NCI-H1417 treated with DMSO at 0.1 percent for 48 hours (cell line): Measurements from ENCODE around the gene EML6.

Experiments used
- DNase-seq: peaks from one replicate; lab custom pipeline; 2025; lab: John Stamatoyannopoulos, UW

The EML6 gene

DNA sequence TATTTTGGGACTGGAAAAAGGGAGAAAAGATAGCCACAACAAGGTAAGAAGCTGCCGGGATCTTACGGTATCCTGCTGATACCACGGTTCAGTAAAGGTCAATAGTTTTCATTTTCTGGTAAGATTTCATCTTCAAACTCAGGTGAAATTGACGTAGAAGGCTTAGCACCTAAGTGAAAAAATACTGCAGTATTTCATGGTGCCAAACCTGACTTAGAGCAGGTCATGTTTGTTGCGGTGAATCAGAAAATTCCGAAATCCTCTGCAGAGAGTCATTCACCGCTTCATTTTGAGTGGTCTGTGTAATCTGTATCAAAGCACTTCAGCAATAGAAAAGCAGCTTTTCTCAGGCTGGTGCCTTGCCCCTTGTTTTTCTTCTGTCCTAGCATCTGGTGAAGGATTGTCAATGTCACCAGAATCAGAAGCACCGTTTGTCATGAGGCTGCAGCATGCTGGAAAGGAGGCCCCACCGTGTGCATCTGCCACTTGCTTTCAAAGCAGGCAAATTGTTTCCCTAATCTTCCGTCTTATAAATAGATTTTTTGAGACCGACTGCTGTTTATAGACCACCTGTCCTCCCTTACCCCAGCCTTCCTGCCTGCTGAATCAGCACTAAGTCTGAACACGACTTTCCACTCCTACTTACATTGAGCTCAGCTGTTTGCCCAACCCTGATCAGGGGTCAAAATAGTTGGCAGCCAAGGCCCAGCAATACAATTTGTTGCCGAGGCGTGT is 156.3 kb downstream of the EML6 start:
- no peak for DNase-seq

DNA sequence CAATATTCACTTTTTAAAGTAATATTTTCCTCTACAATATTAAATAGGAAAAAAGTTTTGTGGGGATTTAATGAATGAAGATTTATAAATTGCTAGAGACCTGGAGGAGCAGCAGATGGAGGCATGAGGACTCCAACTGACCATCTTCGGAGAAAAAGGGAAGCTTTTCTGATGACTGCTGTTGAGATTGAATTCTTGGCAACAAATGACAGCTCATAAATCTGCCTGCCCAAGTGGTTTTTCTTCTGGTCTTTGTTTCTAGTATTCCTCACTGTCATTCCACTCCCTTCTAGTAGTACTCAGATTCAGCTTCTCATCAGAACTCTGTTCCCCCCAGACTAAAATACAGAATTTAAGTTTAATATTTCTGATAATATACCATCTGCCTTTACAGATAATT is 157.0 kb downstream of the EML6 start:
- DNase-seq: no peak

DNA sequence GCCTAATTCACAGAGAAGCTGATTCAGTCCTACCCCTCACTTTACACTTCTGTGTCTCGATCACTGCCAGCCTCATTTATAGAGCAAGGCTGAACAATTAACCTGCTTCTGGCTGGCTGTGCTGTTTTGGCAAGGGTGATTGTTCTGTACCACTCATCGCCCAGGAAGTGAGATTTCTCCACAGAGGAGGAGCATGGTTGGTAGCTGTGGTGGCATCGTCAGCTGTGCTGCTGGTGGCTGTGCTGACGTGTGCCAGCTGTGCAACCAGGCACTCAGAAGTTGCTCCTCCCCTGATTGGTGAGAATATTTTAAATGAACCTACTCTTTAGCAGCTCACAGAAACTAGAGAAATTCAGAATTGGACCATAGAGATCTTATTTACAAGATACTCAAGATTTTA is 158.3 kb downstream of the EML6 start:
- no peak for DNase-seq

DNA sequence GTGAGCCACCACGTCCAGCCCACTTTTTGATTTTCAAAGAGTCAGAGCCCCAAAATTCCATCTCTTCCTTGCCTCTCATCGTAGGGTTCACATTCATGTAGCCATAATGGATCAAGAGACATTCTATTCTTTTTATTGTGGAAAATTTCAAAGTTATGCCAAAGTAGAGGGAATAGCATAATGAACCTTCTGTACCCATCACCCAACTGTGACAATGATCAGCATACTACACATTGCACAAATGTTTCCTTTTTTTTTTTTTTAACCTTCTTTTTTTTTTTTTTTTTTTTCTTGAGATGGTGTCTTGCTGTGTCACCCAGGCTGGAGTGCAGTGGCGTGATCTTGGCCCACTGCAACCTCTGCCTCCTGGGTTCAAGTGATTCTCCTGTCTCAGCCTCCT is 162.4 kb downstream of the EML6 start:
- no peak for DNase-seq

DNA sequence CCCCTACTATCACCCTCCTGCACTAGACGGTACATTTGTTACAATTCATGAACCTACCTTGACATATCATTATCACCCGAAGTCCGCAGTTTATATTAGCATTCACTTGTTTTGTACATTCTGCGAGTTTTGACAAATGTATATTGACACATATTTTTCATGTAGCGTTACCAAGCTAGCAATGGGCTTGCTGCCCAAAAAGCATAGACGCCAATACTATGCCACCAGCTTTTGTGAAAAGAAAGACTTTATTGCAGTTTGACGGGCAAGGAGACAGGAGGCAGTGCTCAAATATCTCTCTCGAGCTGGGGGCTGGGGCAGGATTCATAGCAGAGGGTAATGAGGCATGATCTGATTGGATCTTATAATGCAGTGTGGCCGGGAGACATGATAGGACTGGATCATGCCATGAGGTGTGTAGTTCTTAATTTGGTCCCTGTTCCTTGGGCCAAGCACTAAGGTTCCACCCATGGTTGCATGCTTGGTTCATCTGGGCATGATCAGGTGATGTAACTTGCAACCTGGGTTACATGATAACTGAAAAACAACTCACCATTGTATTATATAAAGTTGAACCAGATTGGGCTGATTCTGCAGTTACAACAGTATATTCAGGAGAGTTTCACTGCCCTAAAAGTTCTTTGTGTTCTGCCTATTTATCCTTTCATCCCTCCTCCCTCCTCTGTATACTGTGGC is 164.5 kb downstream of the EML6 start:
- no peak for DNase-seq

DNA sequence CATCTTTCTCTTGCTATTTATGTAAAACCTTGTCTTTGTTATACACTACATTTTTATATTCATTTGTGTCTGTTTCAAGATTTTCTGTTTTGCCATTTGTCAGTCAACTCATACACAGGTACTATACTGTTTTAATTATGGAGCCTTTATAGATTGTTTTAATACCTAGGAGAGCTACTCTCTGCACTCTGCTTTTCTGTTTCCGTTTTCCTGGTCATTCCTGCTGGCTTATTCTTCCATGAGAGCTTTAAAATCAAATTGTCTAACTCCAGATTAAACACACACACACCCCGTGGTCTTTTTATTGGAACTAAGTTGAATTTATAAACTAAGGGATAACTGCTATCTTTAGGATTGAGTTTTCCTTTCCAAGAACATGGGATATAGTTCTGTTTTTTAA is 165.6 kb downstream of the EML6 start:
- no peak for DNase-seq

DNA sequence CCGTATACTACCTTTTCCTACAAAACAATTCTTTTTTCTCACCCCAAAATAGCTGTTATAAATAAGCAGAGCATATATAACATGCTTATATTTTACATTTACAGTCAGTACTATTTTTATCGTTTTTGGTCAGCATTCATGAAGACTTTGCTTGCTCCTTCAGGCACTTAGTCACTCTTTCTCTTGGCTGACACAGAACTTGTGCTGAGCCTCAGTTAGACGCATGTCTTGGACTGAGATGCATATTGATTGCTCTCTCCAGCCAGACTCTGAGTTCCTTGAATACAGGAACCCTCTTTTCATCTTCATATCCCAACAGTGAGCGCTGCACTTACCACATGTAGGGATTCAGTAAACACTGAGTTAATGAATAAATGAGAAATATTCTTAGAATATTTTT is 168.4 kb downstream of the EML6 start:
- DNase-seq: no peak

DNA sequence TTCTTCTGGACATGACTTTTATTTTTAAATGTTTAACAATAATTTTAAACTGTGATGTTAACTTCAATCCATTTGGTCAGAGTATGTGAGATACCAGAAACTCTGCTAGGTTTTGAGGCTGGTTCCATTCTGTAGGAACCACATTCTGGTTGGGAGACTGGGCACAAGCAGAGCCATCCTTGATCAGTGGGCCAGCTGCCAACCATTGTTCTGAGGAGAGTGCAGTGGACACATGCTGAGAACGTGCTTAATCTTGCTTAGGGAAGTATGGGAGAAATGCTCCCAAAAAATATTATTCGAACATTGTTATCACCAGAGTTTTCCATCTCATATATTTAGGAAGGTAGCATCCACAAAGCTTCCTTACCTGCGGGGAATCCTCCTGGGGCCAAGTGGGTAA is 171.0 kb downstream of the EML6 start:
- DNase-seq: no peak

DNA sequence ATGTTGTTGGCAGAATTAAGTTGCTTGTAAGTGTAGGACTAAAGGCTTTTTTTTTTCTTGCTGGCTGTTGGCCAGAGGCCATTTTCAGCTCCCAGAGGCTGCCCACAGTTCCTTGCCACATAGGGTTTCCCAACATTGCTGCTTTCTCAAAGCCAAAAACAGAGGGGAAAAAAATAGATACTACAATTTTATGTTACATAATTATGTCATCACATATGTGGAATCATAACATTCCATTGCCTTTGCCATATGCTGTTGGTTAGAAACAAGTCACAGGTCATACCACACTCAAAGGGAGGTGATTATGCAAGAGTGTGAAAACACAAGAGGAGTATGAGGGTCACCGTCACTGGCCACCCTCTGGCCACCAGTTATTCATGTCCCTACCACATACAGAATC is 172.3 kb downstream of the EML6 start:
- DNase-seq: no peak

DNA sequence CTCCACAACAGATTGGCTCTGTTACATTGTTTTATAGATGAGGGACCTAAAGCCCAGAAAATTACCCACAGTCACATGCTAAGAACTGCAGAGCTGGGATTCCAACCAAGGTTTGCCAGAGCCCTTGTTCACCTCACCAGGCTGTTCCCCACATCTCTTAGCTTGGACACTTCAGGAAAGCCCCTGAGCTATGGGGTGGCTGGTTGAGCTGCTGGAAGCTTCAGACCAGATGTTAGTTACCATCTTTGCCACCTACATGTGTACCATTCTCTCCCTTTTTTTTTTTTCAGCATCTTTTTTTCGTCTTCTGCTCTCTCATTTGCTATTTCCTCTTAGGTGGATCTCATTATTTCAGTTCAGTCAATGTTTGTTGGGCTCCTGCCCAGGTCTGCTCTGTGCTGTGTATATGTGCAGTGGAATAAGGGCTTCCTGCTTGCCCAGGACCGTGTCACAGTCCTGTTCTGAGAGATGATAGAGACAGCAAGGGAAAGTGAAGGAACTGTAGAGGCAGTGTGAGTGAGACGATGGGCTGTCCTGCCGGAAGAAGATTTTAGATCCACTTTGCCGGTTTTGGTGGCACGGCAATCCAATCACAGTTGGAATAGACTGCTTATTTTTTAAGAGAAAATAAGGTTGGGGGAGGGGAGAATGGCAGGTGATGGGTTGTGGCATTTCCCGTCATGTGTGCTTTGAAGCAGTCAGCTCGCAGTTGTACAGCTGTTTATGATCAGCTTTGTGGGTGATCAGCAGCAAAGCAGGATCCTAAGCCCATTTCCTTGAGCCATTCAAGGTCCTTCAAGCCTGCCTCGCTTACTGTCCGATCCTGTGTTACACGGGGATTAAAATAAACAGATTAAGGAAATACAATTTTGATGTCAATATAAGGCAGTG is 174.2 kb downstream of the EML6 start:
- DNase-seq: no peak

DNA sequence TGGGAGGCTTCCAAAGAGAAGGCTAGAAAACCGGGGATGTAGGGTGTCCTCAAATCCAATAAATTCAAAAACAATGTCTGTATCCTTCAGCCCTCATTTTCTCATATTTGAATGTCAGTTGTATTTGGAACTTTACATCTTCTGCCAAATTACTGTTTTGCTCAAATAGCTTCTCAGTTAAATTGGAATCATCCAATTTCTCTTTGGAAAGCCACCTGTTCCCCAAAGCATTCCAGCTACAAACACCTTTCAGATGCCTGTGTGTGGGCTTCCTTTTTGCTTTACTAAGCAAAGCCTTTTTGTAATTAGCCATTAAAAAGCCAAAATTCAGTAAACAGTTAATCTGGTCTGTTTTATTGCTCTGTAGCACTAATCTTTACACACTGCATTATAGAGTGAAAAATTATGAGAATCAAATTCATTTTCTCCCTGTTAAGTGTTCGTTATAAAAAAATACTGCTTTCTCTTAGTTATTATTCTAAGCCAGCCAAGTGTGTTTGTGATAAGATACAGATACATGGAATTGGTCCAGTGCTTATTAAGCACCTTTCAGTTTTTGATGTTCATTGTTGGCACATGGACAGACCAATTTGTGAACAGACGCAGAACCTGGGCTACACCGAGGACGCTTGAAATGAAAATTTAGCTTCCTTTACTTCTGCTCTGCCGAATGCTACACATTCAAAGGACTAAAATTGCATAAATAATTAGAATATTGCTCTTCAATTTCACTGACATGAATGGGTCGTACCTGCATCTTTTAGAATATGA is 175.2 kb downstream of the EML6 start:
- no peak for DNase-seq

DNA sequence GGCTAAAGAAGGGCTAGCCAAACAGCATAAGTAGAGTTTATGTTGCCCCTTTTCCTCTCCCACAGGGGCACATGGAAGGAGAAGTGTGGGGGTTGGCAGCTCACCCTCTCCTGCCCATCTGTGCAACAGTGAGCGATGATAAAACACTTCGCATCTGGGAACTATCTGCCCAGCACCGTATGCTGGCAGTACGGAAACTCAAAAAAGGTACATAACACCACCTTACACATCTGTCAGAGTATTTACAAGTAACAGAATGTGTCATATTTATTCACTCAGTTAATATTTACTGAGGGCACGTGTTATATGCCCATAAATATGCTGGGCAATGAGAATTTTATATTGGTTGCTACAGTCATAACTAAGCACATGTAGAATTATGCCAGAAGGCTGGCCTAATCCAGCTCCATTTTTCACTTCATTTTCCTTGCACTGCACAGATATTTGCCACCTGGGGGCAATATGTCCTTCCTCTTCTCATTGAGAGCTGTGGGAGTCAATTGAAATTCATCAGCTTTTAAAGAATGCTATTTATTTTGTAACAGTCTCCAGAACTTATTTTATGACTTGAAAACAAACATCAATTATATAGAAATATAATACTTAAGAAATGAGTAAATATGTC is 176.2 kb downstream of the EML6 start:
- no peak for DNase-seq

DNA sequence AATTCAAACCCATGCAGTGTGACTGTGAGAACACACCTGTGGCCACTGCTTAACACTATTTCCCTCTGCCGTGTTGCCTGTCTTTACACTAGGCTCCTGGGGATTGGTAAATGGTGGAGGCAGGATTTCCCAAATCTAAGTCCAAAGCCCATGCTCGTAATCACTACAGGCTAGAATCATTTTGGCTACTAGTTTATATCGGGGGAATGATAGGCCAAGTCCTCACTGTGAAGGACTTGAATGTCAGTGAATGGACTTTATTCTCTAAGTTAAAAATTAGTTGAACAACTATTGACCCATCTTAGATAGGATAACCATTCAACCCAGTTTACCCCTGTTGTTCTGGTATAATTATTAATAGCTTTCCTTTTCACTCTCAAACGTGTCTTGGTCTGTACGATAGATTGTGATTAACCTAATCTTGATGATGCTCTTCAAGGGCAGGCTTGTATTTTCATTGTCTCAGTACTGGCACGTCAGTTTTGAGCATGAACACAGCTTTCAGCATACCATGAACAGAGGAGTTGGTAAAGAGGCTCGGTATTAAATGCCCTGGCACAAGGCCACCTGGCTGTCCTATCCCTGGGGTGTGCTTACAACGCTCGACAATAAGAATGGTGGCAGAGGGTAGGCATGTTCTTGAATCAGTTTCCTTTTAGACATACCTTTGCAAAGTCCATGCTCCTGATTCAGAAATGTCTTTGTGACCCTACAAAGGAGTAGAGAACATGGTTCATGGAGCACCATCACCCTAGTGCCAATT is 177.9 kb downstream of the EML6 start:
- no peak for DNase-seq

DNA sequence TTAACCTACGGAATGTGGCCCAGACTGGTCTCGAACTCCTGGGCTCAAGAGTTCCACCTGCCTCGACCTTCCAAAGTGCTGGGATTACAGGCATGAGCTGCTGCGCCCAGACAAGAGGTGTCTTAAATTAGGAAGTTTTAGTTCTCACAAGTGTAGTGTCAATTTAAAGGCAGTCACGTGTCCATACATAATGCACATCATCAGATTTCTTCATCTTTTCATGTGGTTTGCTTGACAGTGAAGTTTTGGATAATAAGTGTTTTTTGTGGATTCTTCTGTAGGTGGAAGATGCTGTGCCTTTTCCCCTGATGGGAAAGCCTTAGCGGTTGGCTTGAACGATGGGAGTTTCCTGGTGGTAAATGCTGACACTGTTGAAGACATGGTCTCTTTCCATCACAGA is 179.3 kb downstream of the EML6 start:
- DNase-seq: no peak

DNA sequence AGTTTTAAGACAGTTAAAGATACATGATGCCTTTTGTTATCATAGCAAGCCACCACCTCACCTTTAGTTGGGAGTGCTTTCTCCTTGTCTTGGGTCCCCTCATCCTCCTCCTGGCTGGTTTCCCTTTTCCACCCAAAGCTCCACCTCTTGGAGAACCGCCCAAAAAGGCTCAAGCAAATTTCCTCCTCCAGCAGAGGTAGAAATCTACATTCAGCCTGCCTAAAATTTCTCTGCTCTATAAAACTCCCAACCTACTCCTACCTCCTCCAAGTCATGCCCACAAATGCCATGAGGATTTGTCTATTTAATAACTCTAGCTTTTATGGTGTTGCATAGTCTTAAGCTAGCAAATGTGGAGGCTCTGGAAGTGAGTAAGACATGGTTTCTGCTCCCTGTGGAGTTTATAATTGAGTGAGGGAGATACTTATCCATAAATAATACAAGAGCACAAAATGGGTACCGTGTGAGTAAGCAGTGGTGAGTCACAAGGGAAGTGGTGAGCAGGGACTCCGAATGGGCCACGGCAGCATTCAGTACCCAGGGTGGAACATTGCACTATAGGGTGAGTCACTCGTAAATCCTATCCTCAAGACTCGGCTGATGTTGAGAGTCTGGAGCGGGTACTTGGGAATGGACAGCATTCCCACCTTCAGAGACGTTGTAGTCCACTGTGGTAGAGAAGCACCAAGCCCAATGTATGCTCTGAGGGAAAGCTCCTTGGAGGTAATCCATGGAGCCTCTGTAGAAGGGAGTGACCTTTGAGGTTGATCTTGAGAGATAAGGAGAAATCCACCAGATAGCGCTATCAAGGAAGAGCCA is 180.5 kb downstream of the EML6 start:
- DNase-seq: no peak

DNA sequence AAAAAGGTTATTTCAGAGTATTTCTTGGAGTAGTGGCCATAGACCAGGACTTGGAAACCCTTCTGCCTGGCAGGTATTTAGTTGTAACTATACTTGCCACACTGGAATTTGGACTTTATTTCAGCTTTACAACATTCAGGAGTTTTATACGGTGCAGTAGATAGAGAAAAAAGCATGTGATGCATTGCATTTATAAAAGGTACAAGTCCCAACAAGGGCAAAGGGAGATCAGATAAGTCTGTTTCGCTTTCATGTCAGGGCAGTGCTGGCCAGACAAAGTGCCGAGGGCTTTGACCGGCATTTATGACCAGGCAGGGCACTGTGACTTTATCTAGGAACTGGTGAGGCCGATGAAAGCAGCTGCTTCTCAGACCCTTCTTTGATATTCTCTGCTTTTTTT is 181.4 kb downstream of the EML6 start:
- DNase-seq: no peak

DNA sequence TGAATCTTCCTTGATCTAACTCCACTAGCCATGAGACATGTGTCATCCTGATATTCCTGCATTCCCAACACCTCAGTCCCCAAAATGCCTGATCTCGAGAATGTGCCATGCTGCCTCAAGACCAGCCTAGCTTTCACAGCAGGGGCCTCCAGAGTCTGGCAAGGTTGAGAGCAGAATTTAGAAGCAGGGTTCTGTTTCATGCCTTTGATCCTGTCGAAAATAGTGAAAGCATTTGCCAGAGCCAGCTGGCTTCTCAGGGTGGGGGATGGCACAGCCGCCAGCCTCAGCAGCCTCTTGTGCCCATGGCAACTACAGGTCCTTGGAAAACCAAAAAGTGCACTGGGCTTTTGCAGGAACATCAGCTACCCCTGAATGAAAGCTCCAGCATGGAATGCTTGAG is 183.3 kb downstream of the EML6 start:
- no peak for DNase-seq

DNA sequence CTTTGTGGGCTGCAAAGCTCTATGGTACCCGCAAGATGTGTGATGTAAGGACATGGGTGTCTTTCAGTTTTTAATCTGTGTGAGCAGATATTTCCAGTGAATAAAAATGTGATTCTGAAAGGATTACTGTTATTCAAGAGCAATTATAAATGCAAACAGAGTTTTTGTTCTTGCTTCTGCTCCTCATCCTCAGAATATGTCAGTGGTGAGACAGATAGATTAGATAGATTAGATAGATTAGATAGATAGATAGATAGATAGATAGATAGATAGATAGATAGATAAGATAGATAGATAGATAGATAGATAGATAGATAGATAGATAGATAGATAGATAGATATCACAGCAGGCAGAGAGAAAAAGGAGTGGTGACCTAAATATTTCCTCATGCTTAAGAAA is 184.2 kb downstream of the EML6 start:
- no peak for DNase-seq

DNA sequence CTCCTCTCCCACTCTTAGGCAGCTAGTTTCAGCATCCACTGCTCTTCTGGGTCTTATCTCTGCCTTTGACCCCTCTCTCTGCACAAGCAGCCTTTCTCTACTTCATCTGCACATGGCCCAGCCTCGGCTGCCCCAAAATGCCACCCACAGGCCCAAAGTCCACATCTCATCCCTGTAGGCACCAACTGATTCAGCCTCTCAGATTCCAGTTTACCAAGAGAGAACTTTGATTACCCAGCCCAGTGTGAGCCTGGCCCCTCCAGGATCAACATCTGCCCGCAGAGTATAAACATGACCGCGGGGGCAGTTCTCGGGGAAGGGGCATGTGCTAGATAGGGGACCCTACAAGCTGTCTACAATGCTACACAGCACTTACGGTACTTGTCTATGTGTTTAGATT is 185.1 kb downstream of the EML6 start:
- no peak for DNase-seq

DNA sequence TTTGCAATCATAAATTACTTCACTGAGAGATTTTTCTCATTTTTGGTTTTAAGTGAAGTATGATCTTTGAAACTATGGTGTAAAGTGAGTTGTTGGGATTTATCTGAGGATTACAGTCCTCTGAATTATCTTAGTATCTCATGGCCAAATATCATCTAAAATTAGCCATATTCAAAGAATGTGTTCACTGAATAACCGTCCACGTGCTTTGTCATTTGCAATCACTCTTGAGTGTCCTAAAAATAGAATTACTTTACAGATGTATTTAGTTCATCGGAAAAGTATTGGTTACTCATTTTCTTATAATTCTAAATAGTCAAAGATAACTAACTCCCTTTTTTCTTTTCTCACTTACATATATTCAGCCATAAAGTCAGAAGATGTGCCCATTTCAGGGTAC is 185.5 kb downstream of the EML6 start:
- no peak for DNase-seq
